AG09319 (cell line): ENCODE data around the gene AGAP1.

ENCODE experiments used
- DNase-seq: peaks from one replicate; pipeline ENCODE4 v3.0.0-alpha.2; 2010; ENCODE audit warnings: low read depth; ENCODE audit errors: extremely low read depth
- CTCF ChIP-seq: IDR thresholded peaks from 2 replicates; pipeline ENCODE4 v1.5.1; 2011; ENCODE audit warnings: low read depth, mild to moderate bottlenecking, inconsistent platforms, low read length, moderate library complexity

AGAP1 gene

GRCh38 chr2:235857598-235857997, 363.8 kb downstream of the AGAP1 start:
- DNase-seq, result no peak
- TF ChIP-seq CTCF, result no peak

GRCh38 chr2:235858881-235859280, 365.0 kb downstream of the AGAP1 start:
- no peak for DNase-seq
- no peak for TF ChIP-seq CTCF

GRCh38 chr2:235859651-235860050, 365.8 kb downstream of the AGAP1 start:
- TF ChIP-seq CTCF, result no peak
- DNase-seq, result no peak

- no peak for DNase-seq
- no peak for TF ChIP-seq CTCF
These were observed 366.3 kb downstream of the AGAP1 start for GRCh38 chr2:235860111-235860510.

GRCh38 chr2:235860871-235861270, 367.0 kb downstream of the AGAP1 start:
- DNase-seq, result no peak
- TF ChIP-seq CTCF, result no peak

- TF ChIP-seq CTCF, result no peak
- DNase-seq, result no peak
These were observed 367.5 kb downstream of the AGAP1 start for GRCh38 chr2:235861383-235861782.

GRCh38 chr2:235863414-235863813, 369.6 kb downstream of the AGAP1 start:
- no peak for DNase-seq
- TF ChIP-seq CTCF, result no peak
